ENCODE results near the gene ESPNL.
"Not testable (repeated sequence)": the region's sequence is repeated elsewhere in the genome, so short reads cannot be mapped to it uniquely, and the experiment has no call there.

Gene ESPNL

GRCh38 chr2:238066218-238066617 is 33.9 kb upstream of the ESPNL start:
- peaks cover 5% of the 10 kb centered on the region for H3K9me3 Mint-ChIP-seq
- H3K4me1 Mint-ChIP-seq = peaks cover 31% of the 10 kb centered on the region
- no peak for TF ChIP-seq CTCF (IDR thresholded peaks at IDR 0.05)
- DNase-seq = no peak
- no peaks in the 10 kb centered on the region for H3K27me3 Mint-ChIP-seq (ENCODE audit: low read depth, poor library complexity)
- no peak overlapping the region for H3K4me3 Mint-ChIP-seq
- H3K27ac Mint-ChIP-seq = no peak overlapping the region
- peaks cover 65% of the 10 kb centered on the region for H3K36me3 Mint-ChIP-seq (ENCODE audit: low read depth)

GRCh38 chr2:238066718-238067117 is 33.4 kb upstream of the ESPNL start:
- not testable (repeated sequence) for H3K4me3 Mint-ChIP-seq; H3K27ac Mint-ChIP-seq; H3K27me3 Mint-ChIP-seq (ENCODE audit: low read depth, poor library complexity); H3K9me3 Mint-ChIP-seq; DNase-seq
- H3K36me3 Mint-ChIP-seq (ENCODE audit: low read depth) = peaks cover 70% of the 10 kb centered on the region
- H3K4me1 Mint-ChIP-seq = peaks cover 26% of the 10 kb centered on the region

GRCh38 chr2:238067939-238068338 is 32.2 kb upstream of the ESPNL start:
- no peak overlapping the region for H3K27ac Mint-ChIP-seq
- no peak for DNase-seq

GRCh38 chr2:238069021-238069709 is 31.0 kb upstream of the ESPNL start:
- H3K9me3 Mint-ChIP-seq = peaks cover 16% of the 10 kb centered on the region

More at GRCh38 chr2:238067939-238068338, 32.2 kb upstream of the ESPNL start:
- Mint-ChIP-seq H3K9me3 (peaks cover 14% of the 10 kb centered on the region), H3K4me3 (no peak overlapping the region), H3K4me1 (peaks cover 16% of the 10 kb centered on the region), H3K27me3 (ENCODE audit: low read depth, poor library complexity) (no peaks in the 10 kb centered on the region), H3K36me3 (ENCODE audit: low read depth) (peaks cover 82% of the 10 kb centered on the region)
- TF ChIP-seq CTCF (IDR thresholded peaks at IDR 0.05) = no peak

GRCh38 chr2:238069877-238070276 is 30.3 kb upstream of the ESPNL start:
- Mint-ChIP-seq H3K36me3 (ENCODE audit: low read depth) (peaks cover 94% of the 10 kb centered on the region), H3K4me1 (no peaks in the 10 kb centered on the region), H3K27ac (no peak overlapping the region), H3K4me3 (no peak overlapping the region), H3K27me3 (ENCODE audit: low read depth, poor library complexity) (no peaks in the 10 kb centered on the region), H3K9me3 (peaks cover 16% of the 10 kb centered on the region)
- TF ChIP-seq CTCF (IDR thresholded peaks at IDR 0.05) = no peak
- DNase-seq = no peak

More at GRCh38 chr2:238069021-238069709, 31.0 kb upstream of the ESPNL start:
- no peak for DNase-seq
- Mint-ChIP-seq H3K27ac (no peak overlapping the region), H3K4me3 (no peak overlapping the region), H3K27me3 (ENCODE audit: low read depth, poor library complexity) (no peaks in the 10 kb centered on the region), H3K36me3 (ENCODE audit: low read depth) (peaks cover 92% of the 10 kb centered on the region), H3K4me1 (peaks cover 4% of the 10 kb centered on the region)
- no peak for TF ChIP-seq CTCF (IDR thresholded peaks at IDR 0.05)

GRCh38 chr2:238075397-238075796 is 24.7 kb upstream of the ESPNL start:
- H3K9me3 Mint-ChIP-seq = peaks cover 19% of the 10 kb centered on the region
- H3K27ac Mint-ChIP-seq = no peak overlapping the region
- no peak overlapping the region for H3K4me3 Mint-ChIP-seq
- peaks cover 6% of the 10 kb centered on the region for H3K4me1 Mint-ChIP-seq
- no peak for DNase-seq
- no peak for TF ChIP-seq CTCF (IDR thresholded peaks at IDR 0.05)
- H3K27me3 Mint-ChIP-seq (ENCODE audit: low read depth, poor library complexity) = no peaks in the 10 kb centered on the region
- peaks cover 99% of the 10 kb centered on the region for H3K36me3 Mint-ChIP-seq (ENCODE audit: low read depth)

All from nephron progenitor cell (in vitro differentiated cells).